ENCODE measurements around the gene CDKN1A.
"Not testable (repeated sequence)": the region's sequence is repeated elsewhere in the genome, so short reads cannot be mapped to it uniquely, and the experiment has no call there.

The CDKN1A gene

GRCh38 chr6:36678488-36679042 lies at the start of gene CDKN1A:
Gene CDKN1A, plus strand, starts transcription at chr6:36678714. Its CDS starts 5,388 bp downstream, at chr6:36684102.
- DNase-seq = peak; percentile 70

DNA sequence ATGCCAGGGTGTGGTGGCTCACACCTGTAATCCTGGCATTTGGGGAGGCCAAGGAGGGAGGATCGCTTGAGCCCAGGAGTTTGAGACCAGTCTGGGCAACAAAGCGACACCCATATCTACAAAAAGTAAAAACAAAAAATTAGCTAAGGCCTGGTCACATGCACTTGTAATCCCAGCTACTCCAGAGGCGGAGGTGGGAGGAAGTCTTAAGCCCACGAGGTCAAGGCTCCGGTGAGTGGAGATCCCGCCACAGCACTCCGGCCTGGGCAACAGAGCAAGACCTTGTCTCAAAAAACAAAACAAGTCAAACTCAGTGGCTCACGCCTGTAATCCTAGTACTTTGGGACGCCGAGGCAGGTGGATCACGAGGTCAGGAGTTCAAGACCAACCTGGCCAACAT lies 48.7 kb upstream of the CDKN1A start:
- no peak for DNase-seq

- no peak for DNase-seq
These were observed 47.0 kb upstream of the CDKN1A start for GRCh38 chr6:36631326-36632011.

GRCh38 chr6:36633370-36633769 lies 45.1 kb upstream of the CDKN1A start:
- DNase-seq = no peak

DNA sequence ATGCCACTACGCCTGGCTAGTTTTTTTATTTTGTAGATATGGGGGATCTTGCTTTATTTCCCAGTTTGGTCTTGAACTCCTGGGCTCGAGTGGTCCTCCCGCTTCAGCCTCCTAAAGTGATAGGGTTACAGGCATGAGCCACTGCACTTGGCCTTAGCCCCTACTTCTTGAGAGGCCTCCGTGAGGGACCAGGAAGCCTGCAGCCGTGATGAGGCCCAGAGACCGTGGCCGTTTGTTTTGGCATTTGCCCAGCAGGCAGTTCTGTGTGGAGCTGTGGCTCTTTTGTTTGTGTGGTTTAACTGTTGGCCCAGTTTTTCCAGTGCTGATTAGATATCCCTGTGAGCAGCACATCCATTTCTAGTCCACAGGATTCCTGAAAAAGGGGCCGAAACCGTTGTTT lies 44.6 kb upstream of the CDKN1A start:
- DNase-seq = no peak

- DNase-seq = no peak
These were observed 44.0 kb upstream of the CDKN1A start for GRCh38 chr6:36634317-36635108.

DNA sequence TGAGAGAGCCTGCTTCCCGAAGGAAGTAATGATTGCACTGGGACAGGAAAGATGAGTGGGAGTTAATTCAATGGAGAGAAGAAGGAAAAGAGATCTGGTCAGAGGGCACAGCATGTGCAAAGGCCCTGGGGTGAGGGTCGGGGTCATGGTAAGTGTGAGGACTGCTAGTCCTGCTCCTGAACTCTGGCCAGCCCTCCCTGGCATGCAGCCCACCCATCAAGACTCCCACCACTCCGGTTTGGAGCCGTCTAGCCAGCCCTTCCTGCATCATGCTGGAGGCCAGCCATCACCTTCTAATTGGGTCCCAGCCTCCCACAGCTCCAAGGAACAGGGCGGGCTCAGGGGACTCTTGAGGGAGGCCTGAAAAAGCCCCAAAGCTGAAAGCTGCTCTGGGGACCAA lies 42.2 kb upstream of the CDKN1A start:
- DNase-seq = no peak

- DNase-seq = no peak
These were observed 41.7 kb upstream of the CDKN1A start for GRCh38 chr6:36636687-36637418.

GRCh38 chr6:36638579-36638978 lies 39.9 kb upstream of the CDKN1A start:
- no peak for DNase-seq

DNA sequence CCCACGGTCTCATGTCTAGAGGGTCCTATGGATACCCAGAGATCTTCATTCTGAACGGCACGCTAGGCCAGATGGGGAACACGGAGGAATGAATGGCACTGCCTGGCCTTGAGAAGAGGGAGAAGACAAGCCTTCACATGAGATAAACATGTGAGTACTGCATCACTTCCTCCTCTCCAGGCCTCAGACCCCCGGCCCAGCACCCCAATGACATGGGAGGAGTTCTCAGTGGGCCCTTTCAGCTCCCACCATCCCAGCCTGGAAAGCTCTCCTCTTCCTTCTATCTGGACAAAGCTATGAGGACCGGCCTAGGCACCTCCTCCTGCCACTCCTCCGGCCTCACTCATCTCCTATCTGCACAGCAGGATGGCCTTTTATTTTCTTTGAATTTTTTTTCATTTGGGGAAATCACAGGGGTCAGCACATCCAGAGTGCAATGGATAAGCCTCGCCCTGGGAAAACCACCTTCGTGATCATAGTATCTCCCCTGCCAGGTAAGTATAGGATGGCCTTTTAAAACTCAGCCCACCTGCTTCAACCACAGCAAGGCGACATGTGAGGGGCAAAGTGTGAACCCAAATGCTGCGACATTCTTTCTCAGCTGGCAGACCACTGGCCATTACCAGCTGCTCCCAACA lies 39.2 kb upstream of the CDKN1A start:
- no peak for DNase-seq

DNA sequence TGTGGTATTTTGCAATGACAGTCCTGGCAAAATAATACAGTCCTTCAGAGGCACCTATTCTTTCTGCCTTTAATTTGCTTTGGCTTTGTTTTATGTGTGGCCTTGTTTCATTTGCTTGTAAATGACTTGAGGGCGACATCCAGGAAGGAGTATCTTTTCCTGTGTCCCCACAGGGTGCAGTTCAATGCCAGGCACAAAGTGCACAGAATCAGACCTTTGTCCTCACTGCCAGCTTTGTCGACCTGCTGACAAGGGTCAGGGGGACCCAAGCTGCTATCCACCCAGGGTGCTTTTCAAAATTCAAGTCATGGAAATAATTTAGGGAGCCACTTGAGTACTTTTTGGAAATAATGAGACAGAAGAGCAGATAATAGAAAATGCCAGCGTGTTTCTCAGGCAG lies 37.0 kb upstream of the CDKN1A start:
- no peak for DNase-seq

DNA sequence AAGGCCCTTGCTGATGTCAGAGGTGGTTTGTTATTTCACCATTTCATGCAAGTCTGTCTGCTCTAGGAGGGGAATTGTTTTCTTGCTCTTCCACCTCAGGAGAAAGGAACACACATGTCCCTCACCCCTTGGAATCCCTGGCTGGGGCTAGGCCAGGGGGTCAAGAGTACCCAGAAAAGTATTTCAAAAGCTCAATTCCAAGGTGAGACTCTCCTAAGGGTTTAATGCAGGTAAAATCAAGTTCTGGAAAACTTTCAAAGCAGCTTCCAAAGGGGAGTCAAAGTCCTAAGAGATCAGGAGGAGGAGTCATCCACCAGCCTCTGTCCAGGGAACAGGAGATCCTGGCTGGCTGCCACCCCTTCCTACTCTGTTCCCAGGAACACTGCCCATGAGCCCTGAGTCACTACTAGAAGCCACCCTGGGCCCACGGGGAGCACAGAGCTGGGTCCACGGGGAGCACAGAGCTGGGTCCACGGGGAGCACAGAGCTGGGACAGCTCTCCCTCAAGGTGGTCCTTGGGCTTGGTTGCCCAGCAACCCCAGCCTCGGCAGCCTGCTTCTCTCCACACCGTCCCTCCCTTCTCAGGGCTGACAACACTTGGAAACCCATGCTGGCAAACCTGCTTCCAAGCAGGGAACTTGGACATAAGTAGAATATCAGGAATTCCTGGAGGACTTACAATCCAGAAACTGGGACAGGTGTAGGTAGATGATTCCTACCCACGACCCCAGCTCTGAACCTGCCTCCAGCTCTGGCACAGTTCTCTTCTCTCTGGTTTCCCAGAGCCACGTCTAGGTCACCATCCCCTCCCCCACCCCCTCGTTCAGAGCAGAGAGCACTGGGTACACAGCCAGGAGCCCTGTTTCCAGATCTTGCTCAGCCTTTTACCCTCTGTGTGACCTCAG lies 35.3 kb upstream of the CDKN1A start:
- DNase-seq = no peak

DNA sequence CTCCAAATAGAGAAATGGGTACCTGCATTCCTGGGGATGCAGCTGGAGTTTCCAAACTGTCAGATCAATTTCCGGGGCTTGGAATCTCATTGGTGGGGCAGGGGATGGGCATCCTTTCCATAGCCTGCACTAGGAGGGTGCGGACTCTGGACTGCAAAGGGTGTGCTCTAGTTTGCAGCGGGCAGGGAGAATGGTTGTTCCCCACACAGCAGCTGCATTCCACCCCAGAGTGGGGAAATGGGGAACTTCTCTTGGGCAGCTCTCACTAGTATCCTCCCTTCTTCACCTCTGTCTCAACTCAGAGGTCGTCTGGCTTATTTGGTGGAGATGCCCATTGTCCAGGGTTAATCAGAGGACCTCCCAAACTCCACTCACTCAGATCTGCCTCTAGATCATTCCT lies 34.5 kb upstream of the CDKN1A start:
- DNase-seq = no peak

DNA sequence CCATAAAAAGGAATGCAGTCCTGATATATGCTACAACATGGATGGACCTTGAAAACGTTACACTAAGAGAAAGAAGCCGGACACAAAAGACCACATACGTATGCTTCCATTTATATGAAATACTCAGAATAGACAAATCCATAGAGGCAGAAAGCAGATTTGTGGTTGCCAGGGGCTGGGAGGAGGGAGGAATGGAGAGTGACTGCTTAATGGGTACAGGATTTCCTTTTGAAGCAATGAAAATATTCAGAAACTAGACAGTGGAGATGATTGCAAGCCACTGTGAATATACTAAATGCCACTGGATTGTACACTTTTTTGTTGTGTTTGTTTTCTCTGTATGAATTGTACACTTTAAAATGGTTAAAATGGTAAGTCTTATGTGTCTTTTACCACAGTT lies 29.4 kb upstream of the CDKN1A start:
- no peak for DNase-seq

GRCh38 chr6:36649701-36650484 lies 28.6 kb upstream of the CDKN1A start:
- no peak for DNase-seq

DNA sequence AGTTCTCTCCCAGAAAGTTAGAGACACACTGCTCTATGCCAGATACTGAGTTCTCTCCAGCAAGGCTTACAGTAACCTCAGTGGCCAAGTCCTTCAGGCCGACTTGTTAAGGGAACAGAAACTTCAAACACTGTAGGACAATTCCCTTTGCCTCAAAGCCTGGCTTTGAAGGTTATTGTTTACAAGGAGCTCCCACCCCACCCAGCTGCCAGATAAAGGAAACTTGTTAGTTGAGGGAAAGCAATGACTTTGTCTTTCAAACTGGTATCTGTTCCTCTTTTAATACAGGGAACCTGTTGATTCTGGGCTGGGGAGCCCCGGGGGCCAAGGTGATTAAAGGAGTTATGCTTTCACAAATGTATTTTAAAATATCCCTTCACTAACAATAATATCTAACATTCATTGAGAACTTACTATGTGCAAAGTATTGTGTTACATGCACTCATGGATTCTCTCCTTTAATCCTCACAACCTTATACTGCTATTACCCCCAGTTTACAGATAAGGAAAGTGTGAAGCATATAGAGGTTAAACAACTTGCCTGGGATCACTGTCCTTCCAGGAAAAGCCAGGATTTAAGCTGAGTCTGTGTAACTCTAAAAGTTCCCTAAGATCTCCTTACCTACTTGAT lies 27.6 kb upstream of the CDKN1A start:
- DNase-seq = no peak

- no peak for DNase-seq
These were observed 26.7 kb upstream of the CDKN1A start for GRCh38 chr6:36651659-36652379.

DNA sequence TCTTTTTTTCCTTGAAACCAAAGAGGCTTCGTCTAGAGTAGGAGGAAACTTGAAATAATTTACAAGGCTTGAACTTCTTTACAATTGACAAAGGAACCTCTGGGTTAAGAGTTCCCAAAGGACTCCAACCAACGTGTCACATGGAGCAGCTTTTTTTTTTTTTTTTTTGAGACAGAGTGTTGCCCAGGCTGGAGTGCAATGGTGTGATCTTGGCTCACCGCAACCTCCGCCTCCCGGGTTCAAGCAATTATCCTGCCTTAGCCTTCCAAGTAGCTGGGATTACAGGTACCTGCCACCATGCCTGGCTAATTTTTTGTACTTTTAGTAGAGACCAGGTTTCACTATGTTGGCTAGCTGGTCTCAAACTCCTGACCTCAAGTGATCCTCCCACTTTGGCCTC lies 24.0 kb upstream of the CDKN1A start:
- not testable (repeated sequence) for DNase-seq

- no peak for DNase-seq
These were observed 23.3 kb upstream of the CDKN1A start for GRCh38 chr6:36655085-36655724.

All from activated naive CD4-positive, alpha-beta T cell treated with anti-CD3 and anti-CD28 coated beads, Interleukin-2, amount 50 U/mL, for 16 hours (primary cell).